CD14-positive monocyte (primary cell): ENCODE data around the gene VDAC1. TPM values are rescaled to one million over a fixed set of nuclear protein-coding genes. Genes with fewer than 3 reads are reported as not detected.
A peak's percentile ranks its signal among the peaks of the same experiment; 100 is the strongest.

Source experiments
- DNase-seq, 3 donors: peaks; one replicate each; pipeline ENCODE4 v3.0.0-alpha.2; 2011 to 2022
- H2AFZ ChIP-seq: 2 replicates; pipeline ENCODE4 v1.6.0; 2012; ENCODE audit warnings: mild to moderate bottlenecking, low read depth, low read length, inconsistent platforms; ENCODE audit not compliant: insufficient read depth, poor library complexity, severe bottlenecking
- H3K27ac ChIP-seq, 2 donors: 1 replicate in 1 of 2; 2 replicates in 1 of 2; pipeline ENCODE4 v1.5.1; 2012 to 2013; ENCODE audit warnings: low read length in 2 of 2, control low read depth in 1 of 2, inconsistent platforms in 1 of 2, low read depth in 1 of 2, mild to moderate bottlenecking in 1 of 2
- H3K27me3 ChIP-seq, 2 donors: one replicate each; pipeline versions ENCODE4 v1.6.0 to v1.6.1; 2011 to 2013; ENCODE audit warnings: low read length in 2 of 2; ENCODE audit not compliant: control insufficient read depth in 2 of 2, insufficient read depth in 2 of 2
- H3K36me3 ChIP-seq, 2 donors: replicated peaks in 1 of 2; 1 replicate in 1 of 2; 2 replicates in 1 of 2; pipeline versions ENCODE4 v1.5.1 to v1.6.1; 2012 to 2013; ENCODE audit warnings: low read length in 2 of 2, control low read depth in 1 of 2, inconsistent platforms in 1 of 2, mild to moderate bottlenecking in 1 of 2; ENCODE audit not compliant: insufficient read depth in 2 of 2, control insufficient read depth in 1 of 2
- H3K4me1 ChIP-seq, 2 donors: 1 replicate in 1 of 2; 2 replicates in 1 of 2; pipeline versions ENCODE4 v1.5.1 to v1.6.1; 2012 to 2013; ENCODE audit warnings: low read length in 2 of 2, control low read depth in 1 of 2, inconsistent platforms in 1 of 2, mild to moderate bottlenecking in 1 of 2, moderate library complexity in 1 of 2; ENCODE audit not compliant: insufficient read depth in 2 of 2, control insufficient read depth in 1 of 2
- H3K4me2 ChIP-seq: replicated peaks from 2 replicates; pipeline ENCODE3; 2012; ENCODE audit warnings: low read length, moderate library complexity, mild to moderate bottlenecking; ENCODE audit not compliant: poor library complexity, severe bottlenecking; ENCODE audit errors: extremely low read depth
- H3K4me3 ChIP-seq, 3 experiments: fragments of 200-600 bp in 1 of 3; sonication (generic) in 1 of 3; replicated peaks in 1 of 3; 1 replicate in 2 of 3; 2 replicates in 1 of 3; pipeline ENCODE4 v1.5.1; 2011 to 2013; ENCODE audit warnings: low read length in 3 of 3, mild to moderate bottlenecking in 3 of 3, control low read depth in 2 of 3, low read depth in 2 of 3, inconsistent platforms in 1 of 3, moderate library complexity in 1 of 3
- H3K79me2 ChIP-seq: 2 replicates; pipeline ENCODE4 v1.6.0; 2012; ENCODE audit warnings: mild to moderate bottlenecking, control low read depth, inconsistent platforms, low read length, moderate library complexity; ENCODE audit not compliant: insufficient read depth
- H3K9ac ChIP-seq: 2 replicates; pipeline ENCODE4 v1.6.0; 2017; ENCODE audit warnings: low read length, mild to moderate bottlenecking; ENCODE audit not compliant: insufficient read depth, poor library complexity, severe bottlenecking
- H3K9me3 ChIP-seq, 2 donors: replicated peaks in 1 of 2; 1 replicate in 1 of 2; 2 replicates in 1 of 2; pipeline versions ENCODE4 v1.5.1 to v1.6.1; 2012 to 2013; ENCODE audit warnings: low read length in 2 of 2, control low read depth in 1 of 2; ENCODE audit not compliant: control insufficient read depth in 1 of 2, insufficient read depth in 1 of 2
- H4K20me1 ChIP-seq: 2 replicates; pipeline ENCODE4 v1.6.0; 2012; ENCODE audit warnings: mild to moderate bottlenecking, low read length, control low read depth, moderate library complexity; ENCODE audit not compliant: insufficient read depth
- H3K27ac Mint-ChIP-seq, 7 donors: one replicate each; pipeline ENCODE4 v1.8.0; 2020; ENCODE audit warnings: mild to moderate bottlenecking in 7 of 7, mixed read lengths in 7 of 7, moderate library complexity in 6 of 7, inconsistent platforms in 2 of 7
- H3K27me3 Mint-ChIP-seq, 3 donors: one replicate each; pipeline ENCODE4 v1.8.0; 2021 to 2022; ENCODE audit warnings: low read depth in 3 of 3, mild to moderate bottlenecking in 3 of 3, mixed read lengths in 3 of 3, moderate library complexity in 3 of 3, inconsistent platforms in 1 of 3
- H3K36me3 Mint-ChIP-seq, 2 donors: one replicate each; pipeline ENCODE4 v1.8.0; 2020; ENCODE audit warnings: mixed read lengths in 2 of 2, inconsistent platforms in 1 of 2, mild to moderate bottlenecking in 1 of 2
- H3K4me1 Mint-ChIP-seq: one replicate; pipeline ENCODE4 v1.8.0; 2020; ENCODE audit warnings: mild to moderate bottlenecking, mixed read lengths
- H3K4me3 Mint-ChIP-seq, 2 donors: one replicate each; pipeline ENCODE4 v1.8.0; 2020; ENCODE audit warnings: mild to moderate bottlenecking in 2 of 2, mixed read lengths in 2 of 2, moderate library complexity in 1 of 2
- H3K9me3 Mint-ChIP-seq, 7 donors: one replicate each; pipeline ENCODE4 v1.8.0; 2020 to 2022; ENCODE audit warnings: mixed read lengths in 7 of 7, mild to moderate bottlenecking in 6 of 7, moderate library complexity in 6 of 7, inconsistent platforms in 2 of 7
- CTCF ChIP-seq: fragments of 200-600 bp; IDR thresholded peaks from one replicate; pipeline ENCODE4 v1.8.0; 2022; ENCODE audit warnings: antibody characterized with exemption, mild to moderate bottlenecking
- WGBS: methylation state at CpG from one replicate; pipeline ENCODE4 v1.1.5; 2013; ENCODE audit warnings: missing lambda C conversion rate; ENCODE audit not compliant: insufficient coverage; 5-methylcytosine and 5-hydroxymethylcytosine counted together
- intact Hi-C, 2 donors: fragments of 100-400 bp; cut with micrococcal nuclease; formaldehyde crosslinking; loops; one replicate each; pipeline versions ENCODE4 v1.15.0 to v1.15.1; 2023
- polyA plus RNA-seq, 3 donors: library from polyadenylated mRNA; depleted of rRNA in 1 of 3; unstranded in 2 of 3; stranded (reverse) in 1 of 3; fragments of 300-500 nt in 2 of 3; fragments of >200 nt in 1 of 3; fragmentation: Illumina TruSeq in 2 of 3; gene quantifications; 1 replicate in 2 of 3; 2 replicates in 1 of 3; pipeline ENCODE4 v1.2.3, GENCODE V29; 2012 to 2021

VDAC1 gene
- polyA plus RNA-seq, 3 donors = 59.9 to 107 (median 84.4) TPM

GRCh38 chr5:133931546-133931945 is 73.2 kb downstream of the VDAC1 start:
- H3K36me3 Mint-ChIP-seq = peaks cover 0 to 1% of the 10 kb centered on the region in 2 donors
- 67% methylated on average over 5 of the region's 5 CpGs for WGBS
- H3K36me3 ChIP-seq = no peaks in the 10 kb centered on the region
- peaks cover 5 to 11% (median 6%) of the 10 kb centered on the region in 3 donors for H3K27me3 Mint-ChIP-seq
- no peak for TF ChIP-seq CTCF
- no peak overlapping the region for H3K4me3 ChIP-seq
- H3K4me3 Mint-ChIP-seq = peak overlapping the region in 1 of 2 donors; percentile 2
- peaks cover 34% of the 10 kb centered on the region for H3K4me1 Mint-ChIP-seq
- no peaks in the 10 kb centered on the region for H3K27me3 ChIP-seq
- H4K20me1 ChIP-seq = no peaks in the 10 kb centered on the region
- peaks cover 0 to 11% of the 10 kb centered on the region in 2 donors for H3K9me3 ChIP-seq
- H3K9ac ChIP-seq = no peak overlapping the region
- peaks cover 29 to 36% of the 10 kb centered on the region in 2 donors for H3K4me1 ChIP-seq
- no peak overlapping the region for H2AFZ ChIP-seq
- intact Hi-C loops = loop anchor here in 1 of 2 donors (10.0 kb wide), 1 partner anchor 377 kb away; no protein-coding TSS in a partner anchor
- DNase-seq = no peak
- H3K79me2 ChIP-seq = no peaks in the 10 kb centered on the region
- peak overlapping the region in 2 of 7 donors; percentile 1 to 54 for H3K27ac Mint-ChIP-seq
- H3K4me2 ChIP-seq = no peak overlapping the region
- peaks cover 4 to 11% (median 7%) of the 10 kb centered on the region in 7 donors for H3K9me3 Mint-ChIP-seq
- no peak overlapping the region for H3K27ac ChIP-seq

GRCh38 chr5:133930813-133931090 is 74.0 kb downstream of the VDAC1 start:
- no peak for TF ChIP-seq CTCF
- H4K20me1 ChIP-seq = no peaks in the 10 kb centered on the region
- H3K36me3 ChIP-seq = no peaks in the 10 kb centered on the region
- peaks cover 5 to 10% (median 6%) of the 10 kb centered on the region in 3 donors for H3K27me3 Mint-ChIP-seq
- peak; percentile 3 to 39 (median 8) for DNase-seq
- intact Hi-C loops = loop anchor here in 1 of 2 donors (10.0 kb wide), 1 partner anchor 376 kb away; no protein-coding TSS in a partner anchor
- H3K4me3 Mint-ChIP-seq = peak overlapping the region; percentile 70 to 87
- H3K27me3 ChIP-seq = no peaks in the 10 kb centered on the region
- H3K4me1 ChIP-seq = peaks cover 29 to 36% of the 10 kb centered on the region in 2 donors
- H3K9ac ChIP-seq = peak overlapping the region; percentile 1
- H3K79me2 ChIP-seq = no peaks in the 10 kb centered on the region
- WGBS = no CpG with 5 or more reads among the region's 3 CpGs
- H3K27ac ChIP-seq = no peak overlapping the region
- peak overlapping the region; percentile 66 for H2AFZ ChIP-seq
- peaks cover 0 to 3% of the 10 kb centered on the region in 2 donors for H3K9me3 ChIP-seq
- H3K9me3 Mint-ChIP-seq = peaks cover 0 to 4% (median 1%) of the 10 kb centered on the region in 7 donors
- H3K4me3 ChIP-seq = peak overlapping the region in 1 of 3 experiments; percentile 54
- H3K27ac Mint-ChIP-seq = peak overlapping the region in 5 of 7 donors; percentile 50 to 73 (median 67)
- H3K36me3 Mint-ChIP-seq = peaks cover 0 to 1% of the 10 kb centered on the region in 2 donors
- H3K4me1 Mint-ChIP-seq = peaks cover 34% of the 10 kb centered on the region
- H3K4me2 ChIP-seq = peak overlapping the region; percentile 58
